ENCODE results near the gene KSR2.

GRCh38 chr12:117803001-117803400 is 165.8 kb downstream of the KSR2 start:
- TF ChIP-seq POLR2A (IDR thresholded peaks at IDR 0.05; ENCODE audit: low read depth, low read length) (no peak), CTCF (conservative IDR thresholded peaks at IDR 0.05; ENCODE audit: low read depth, low read length) (no peak), USF2 (IDR thresholded peaks at IDR 0.05; ENCODE audit: low read depth, low read length) (no peak), CEBPB (IDR thresholded peaks at IDR 0.05; ENCODE audit: low read depth, low read length) (no peak), CHD1 (IDR thresholded peaks at IDR 0.05; ENCODE audit: low read depth, low read length) (no peak), RAD21 (IDR thresholded peaks at IDR 0.05; ENCODE audit: low read length) (no peak), SMC3 (IDR thresholded peaks at IDR 0.05; ENCODE audit: low read depth, low read length) (no peak), MXI1 (IDR thresholded peaks at IDR 0.05; ENCODE audit: borderline replicate concordance, low read depth, low read length) (no peak), MAZ (IDR thresholded peaks at IDR 0.05; ENCODE audit: borderline replicate concordance, low read depth, low read length) (no peak), RCOR1 (IDR thresholded peaks at IDR 0.05; ENCODE audit: insufficient replicate concordance, low read length) (no peak)

Data from IMR-90 (cell line).